ENCODE data around the gene ARMC3.
A peak's percentile ranks its signal among the peaks of the same experiment; 100 is the strongest.
"Not testable (repeated sequence)": the region's sequence is repeated elsewhere in the genome, so short reads cannot be mapped to it uniquely, and the experiment has no call there.

Gene ARMC3

DNA sequence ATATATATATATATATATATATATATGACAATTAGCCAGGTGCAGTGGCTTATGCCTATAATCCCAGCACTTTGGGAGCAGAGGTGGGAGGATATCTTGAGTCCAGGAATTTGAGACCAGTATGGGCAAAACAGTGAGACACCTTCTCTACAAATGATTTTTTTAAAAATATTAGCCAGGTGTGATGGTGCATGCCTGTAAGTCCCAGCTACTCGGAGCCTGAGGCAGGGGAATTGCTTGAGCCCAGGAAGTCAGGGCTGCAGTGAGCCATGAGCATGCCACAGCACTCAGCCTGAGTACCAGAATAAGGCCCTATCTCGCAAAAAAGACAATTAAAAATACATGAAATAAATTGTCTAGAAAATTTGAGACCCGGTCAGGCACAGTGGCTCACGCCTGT is 120.3 kb downstream of the ARMC3 start:
- no peak for DNase-seq (ENCODE audit: low read depth)

DNA sequence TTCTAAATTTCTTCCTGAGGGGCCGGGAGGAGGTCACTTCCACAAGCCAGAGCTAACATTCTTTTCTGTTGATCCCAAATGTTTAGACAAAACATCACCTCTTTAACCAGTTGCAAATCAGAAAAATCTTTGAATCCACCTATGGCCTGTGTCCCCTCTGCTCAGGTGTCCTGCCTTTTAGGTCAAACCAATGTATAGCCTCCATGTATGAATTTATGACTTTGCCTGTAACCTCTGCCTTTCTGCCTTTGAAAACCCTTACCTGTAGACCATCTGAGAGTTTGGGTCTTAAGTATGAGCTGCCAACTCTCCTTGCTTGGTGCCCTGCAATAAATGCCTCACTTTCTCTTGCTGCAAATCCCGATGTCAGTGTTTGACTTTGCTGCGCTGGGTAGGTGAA is 123.4 kb downstream of the ARMC3 start:
- no peak for DNase-seq (ENCODE audit: low read depth)

DNA sequence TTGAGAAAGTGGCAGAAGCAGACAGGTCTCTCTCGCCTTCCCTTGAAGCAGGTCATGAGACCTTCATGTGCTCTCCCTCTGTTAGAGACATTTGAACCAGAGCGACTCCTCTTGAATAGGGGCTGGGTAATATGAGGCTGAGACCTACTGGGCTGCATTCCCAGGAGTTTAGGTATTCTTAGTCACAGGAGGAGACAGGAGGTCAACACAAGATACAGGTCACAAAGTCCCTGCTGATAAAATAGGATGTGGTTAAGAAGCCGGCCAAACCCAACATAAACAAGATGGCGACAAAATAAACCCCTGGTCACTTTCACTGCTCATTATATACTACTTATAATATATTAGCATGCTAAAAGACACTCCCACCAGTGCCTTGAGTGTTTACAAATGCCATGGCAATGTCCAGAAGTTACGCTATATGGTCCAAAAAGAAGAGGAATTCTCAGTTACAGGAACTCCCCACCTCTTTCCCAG is 124.0 kb downstream of the ARMC3 start:
- DNase-seq (ENCODE audit: low read depth) = no peak

GRCh38 chr10:23053036-23053435 is 125.2 kb downstream of the ARMC3 start:
- no peak for DNase-seq (ENCODE audit: low read depth)

DNA sequence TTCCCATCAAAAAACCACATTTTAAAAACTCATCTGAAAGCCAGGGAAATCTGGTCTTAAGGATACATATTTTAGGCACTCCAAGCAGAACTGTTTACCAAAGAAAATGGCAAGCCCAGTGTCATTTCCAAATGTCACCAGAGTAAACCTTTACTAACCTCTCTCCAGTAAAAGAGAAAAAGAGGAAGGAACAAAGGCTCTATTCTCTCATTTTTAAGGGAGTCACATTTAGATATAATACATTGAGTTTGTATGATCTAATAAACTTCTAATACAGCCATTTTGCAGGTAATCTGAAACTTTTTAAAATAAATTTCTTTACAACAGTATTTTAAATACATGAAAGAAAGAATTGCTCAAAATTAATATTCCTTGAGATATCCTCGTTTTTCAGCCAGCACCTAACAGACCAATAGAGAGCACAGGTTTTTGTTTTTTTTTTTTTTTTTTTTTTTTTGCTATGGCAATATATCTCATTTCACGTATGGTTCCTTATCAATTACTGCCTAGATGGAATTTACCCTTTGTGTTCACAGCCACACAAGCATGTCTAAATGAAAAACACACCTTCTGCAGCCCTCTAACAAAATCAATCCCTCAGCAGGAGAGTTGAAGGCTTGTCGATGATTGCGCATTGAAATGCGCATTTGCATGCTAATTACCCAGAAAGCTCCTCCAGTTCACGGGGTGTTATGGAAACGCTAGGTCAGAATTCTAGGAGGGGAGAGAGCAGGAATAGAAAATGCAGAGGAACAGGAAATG is 127.8 kb downstream of the ARMC3 start:
- no peak for DNase-seq (ENCODE audit: low read depth)

GRCh38 chr10:23056186-23056579 is 128.3 kb downstream of the ARMC3 start:
- no peak for DNase-seq (ENCODE audit: low read depth)

DNA sequence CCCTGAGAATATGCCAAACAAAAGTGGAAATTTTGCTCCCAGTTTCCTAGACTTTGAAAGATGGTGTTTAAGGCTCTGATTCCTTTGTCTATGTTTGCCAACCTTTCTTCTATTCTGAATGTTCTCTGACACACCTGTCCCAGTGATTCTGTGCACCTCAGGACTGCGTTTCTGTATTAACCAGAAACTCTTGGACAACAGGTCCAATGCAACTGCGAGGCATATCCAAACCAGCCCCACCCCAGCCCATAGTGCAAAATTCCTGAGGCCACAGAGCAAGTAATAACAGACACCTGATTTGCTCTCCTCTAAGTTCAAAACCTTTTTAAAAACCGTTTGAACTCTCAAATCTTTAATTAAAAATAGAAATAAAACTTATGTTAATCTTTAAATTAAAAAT is 130.5 kb downstream of the ARMC3 start:
- DNase-seq (ENCODE audit: low read depth) = no peak

GRCh38 chr10:23060918-23061317 is 133.1 kb downstream of the ARMC3 start:
- no peak for DNase-seq (ENCODE audit: low read depth)

DNA sequence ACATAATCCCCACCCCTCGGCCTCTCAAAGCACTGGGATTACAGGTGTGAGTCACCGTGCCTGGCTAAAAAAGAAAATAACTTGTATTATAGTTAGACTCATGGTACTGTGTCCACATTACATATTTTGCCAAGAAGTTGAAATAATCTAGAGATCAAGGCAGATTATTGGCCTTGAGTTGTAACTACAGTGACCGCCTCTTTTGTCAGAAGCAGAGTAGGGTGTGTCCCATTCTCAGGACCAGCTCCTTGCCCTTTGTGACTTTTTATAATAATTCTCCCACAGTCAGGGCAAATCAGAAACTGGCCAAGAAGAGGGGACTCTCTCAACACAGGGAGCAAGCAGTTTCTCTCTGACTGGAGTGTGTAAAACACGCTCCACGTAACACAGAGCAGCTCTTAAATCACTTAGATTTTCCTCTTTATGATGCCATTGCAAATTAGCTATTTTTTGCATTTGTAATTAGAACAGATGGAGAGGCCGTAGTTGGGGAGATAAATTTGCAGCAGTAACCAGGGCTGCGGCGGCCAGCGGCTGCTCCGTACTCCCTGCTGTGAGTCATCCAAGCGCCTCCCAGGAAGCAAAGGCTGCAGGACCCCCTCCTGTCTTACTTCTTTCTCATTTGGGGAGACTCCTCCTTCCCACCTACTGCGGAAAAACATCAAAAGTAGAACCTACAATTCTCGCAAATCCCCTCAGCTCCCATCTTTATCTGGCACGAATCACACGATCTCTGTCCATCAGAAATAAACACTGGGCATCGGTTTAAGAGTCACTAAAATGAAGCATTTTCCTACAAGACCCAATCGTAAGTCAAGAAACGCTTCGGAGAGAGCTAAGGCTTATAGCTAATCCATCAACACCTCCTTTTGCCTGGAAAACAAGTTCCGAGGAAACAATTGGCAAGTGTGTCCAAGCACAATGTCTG is 135.5 kb downstream of the ARMC3 start:
- DNase-seq (ENCODE audit: low read depth) = no peak

DNA sequence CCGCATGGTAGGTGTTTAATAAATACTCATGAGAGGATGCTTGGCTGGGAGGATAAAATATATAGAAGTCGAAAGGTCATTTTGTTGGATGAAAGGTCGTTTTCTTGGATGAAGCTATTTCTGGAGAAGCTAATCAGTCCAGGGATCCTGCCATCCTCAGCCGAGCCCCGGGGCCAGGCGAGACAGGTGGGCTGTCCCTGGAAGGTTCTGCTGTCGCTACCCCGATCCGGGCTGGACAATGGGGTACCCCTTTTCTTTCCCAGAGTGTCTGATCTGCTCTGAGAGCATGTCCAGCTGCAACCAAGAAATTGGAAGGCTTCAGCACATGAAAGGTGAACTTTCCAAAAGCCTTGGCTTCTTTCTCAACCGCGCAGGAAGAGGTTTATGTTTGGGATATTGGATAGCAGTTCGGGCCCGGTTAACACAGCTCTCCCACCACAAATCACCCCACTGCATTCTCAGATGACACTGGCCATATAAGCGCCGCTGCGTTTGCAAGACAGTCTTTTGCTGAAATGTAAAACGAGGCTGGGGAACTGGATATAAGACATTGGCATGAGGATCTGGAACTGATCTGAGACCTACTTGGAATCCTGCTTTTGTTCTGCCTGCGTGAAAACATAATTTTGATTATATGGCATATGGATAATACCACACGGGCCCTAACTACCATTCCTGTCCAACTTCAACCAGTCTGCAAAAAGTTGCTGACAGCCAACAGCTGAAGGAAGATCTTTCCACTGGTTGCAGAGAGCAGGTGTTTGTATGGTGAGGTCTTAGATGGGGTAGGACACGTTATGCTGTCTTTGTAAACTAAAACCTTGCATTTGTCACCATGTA is 136.3 kb downstream of the ARMC3 start:
- DNase-seq (ENCODE audit: low read depth) = no peak

- DNase-seq (ENCODE audit: low read depth) = not testable (repeated sequence)
These were observed 136.9 kb downstream of the ARMC3 start for GRCh38 chr10:23064813-23065114.

DNA sequence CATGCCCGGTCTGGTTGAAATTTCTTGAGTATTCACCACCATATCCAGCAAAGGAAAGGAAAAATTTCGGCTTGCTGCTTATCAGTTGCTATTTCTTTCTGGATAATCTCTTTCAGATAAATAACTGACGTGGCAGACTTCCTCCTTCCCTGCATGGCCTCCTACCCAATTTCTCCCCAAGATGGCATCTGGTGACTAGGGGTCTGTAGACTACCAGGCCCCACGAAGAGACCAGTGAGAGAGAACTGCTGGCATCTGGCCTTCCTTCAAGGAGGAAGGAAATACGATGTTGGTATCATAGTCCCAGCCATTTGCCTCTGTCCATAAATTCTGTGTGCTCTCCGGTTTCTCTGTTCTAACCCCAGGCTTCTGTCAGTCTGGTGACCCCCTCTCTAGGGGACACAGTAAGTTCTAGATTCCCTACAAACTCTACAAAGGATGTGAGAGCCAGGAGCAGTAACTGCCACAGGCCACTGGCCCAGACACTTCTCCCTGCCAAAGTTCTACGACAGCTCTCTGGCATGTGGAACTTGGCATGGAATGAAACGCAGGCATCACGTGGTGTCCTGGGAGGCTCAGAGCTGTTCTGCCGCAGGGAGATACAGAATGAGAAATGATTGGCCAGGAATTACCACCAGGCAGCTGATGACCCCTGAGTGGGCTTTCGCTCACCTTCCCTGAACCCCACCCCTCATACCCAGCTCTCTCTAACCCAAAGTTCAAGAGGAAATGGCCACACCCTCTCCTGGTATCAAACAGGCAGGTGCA is 137.5 kb downstream of the ARMC3 start:
- no peak for DNase-seq (ENCODE audit: low read depth)

GRCh38 chr10:23067337-23067736 is 139.5 kb downstream of the ARMC3 start:
- no peak for DNase-seq (ENCODE audit: low read depth)

- DNase-seq (ENCODE audit: low read depth) = peak; percentile 49
These were observed 140.3 kb downstream of the ARMC3 start for GRCh38 chr10:23067939-23068775.

DNA sequence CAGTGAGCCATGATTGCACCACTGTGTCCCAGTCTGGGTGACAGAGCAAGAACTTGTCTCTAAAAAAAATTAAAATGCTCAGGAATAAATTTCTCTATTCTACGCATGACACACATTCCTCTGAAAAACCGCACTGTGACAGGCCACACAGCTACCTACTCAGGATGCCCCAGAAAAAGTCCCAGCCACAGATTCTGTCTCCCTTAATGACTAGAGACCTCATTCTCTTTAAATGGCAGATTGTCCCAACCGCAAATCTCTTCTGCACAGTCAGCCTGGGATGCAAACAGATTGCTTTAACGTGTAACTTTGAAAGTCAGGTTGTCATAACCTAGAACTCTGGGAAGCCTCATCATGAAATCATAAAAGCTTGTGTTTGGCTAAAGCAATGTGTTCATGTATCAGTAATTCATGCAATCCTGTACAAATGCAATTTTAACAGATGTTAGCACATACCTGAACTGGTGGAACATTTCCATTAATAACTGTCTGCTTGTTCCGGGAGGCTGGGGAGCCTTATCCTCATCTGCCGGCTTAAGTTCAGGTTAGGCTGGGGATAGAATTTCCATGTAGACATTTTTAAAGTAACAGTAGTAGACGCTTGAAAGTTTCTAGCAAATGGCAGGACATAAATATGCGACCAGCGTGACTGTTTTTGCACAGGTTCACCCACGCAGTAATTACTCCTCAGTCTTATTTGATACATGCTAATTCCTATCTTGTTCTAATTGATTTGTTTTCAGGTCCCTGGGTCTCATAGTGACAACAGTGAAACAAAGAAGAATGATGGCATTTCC is 141.4 kb downstream of the ARMC3 start:
- no peak for DNase-seq (ENCODE audit: low read depth)

GRCh38 chr10:23070092-23070912 is 142.4 kb downstream of the ARMC3 start:
- DNase-seq (ENCODE audit: low read depth) = not testable (repeated sequence)

DNA sequence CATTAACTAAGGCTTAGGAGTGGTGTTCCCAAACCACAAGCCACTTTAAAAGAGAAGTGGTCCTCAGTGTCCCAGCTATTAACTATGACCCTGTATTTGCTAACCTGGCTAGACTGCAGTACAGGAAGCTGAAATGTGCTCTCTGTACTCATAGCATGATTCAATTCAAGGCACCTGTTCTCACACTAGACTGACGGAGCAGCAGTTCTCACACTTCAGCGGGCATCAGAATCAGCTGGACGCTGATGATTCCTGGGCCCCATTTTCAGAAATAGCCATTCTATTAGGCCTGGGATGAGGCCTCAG is 143.0 kb downstream of the ARMC3 start:
- DNase-seq (ENCODE audit: low read depth) = no peak

DNA sequence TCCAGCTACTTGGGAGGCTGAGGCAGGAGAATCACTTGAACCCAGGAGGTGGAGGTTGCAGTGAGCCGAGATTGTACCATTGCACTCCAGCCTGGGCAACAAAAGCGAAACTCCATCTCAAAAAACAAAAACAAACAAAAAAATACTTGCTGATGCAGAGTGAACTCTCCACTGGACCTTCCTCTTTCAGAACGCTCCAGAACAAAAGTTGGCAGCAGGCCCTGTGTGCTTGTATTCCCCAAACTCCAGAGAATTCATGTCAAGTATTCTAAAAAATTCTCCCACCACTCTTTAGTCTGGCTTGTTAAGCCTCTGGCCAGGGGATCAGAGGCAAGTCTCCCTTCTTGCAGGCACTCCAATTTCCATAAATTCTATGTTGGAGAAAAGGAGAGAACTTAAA is 144.7 kb downstream of the ARMC3 start:
- not testable (repeated sequence) for DNase-seq (ENCODE audit: low read depth)

DNA sequence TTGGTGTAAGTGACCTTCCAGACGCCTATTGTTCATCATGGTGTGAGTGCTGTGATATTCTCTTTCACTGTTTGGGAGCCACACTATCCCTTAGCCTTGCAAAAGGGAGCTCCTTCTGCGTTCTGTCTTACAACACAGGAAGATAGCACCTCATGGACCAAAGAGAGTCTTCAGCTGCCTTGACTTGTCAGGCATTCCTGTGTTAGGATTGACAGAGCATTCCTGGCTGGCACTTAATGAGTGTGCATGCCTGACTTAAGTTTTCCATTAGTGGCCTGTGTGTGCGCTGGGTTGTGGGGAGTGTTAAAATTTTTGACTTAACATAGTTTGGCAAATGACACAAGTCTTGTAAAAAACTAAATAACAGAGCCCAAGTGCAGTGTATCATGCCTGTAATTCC is 145.7 kb downstream of the ARMC3 start:
- no peak for DNase-seq (ENCODE audit: low read depth)

Data from activated T-helper 9 cell treated with anti-CD3 and anti-CD28 coated beads, Interleukin-2, amount 50 U/mL, for 16 hours (primary cell).